GM12865 (cell line): Measurements from ENCODE around the gene SMAP2.

Experiments used
- DNase-seq: peaks from one replicate; pipeline ENCODE4 v3.0.0; 2010; ENCODE audit warnings: low read depth
- H3K4me3 ChIP-seq: 2 replicates; pipeline ENCODE4 v1.5.1; 2011; ENCODE audit warnings: mild to moderate bottlenecking, low read depth, low read length, control low read depth
- TF ChIP-seq, protein P1 (sequence below): IDR thresholded peaks from 2 replicates; pipeline ENCODE4 v1.5.1; 2011; ENCODE audit warnings: low read length, control low read depth, low read depth, inconsistent platforms; ENCODE audit not compliant: insufficient read depth; ENCODE audit errors: missing control alignments

The SMAP2 gene

DNA sequence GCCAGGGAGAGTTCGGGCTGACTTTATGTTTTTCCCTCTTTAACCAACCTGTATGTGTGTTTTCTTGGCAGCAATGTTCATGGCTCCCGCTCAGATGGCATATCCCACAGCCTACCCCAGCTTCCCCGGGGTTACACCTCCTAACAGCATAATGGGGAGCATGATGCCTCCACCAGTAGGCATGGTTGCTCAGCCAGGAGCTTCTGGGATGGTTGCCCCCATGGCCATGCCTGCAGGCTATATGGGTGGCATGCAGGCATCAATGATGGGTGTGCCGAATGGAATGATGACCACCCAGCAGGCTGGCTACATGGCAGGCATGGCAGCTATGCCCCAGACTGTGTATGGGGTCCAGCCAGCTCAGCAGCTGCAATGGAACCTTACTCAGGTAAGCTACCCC lies 43.2 kb downstream of the SMAP2 start:
- TF ChIP-seq, protein P1, sequence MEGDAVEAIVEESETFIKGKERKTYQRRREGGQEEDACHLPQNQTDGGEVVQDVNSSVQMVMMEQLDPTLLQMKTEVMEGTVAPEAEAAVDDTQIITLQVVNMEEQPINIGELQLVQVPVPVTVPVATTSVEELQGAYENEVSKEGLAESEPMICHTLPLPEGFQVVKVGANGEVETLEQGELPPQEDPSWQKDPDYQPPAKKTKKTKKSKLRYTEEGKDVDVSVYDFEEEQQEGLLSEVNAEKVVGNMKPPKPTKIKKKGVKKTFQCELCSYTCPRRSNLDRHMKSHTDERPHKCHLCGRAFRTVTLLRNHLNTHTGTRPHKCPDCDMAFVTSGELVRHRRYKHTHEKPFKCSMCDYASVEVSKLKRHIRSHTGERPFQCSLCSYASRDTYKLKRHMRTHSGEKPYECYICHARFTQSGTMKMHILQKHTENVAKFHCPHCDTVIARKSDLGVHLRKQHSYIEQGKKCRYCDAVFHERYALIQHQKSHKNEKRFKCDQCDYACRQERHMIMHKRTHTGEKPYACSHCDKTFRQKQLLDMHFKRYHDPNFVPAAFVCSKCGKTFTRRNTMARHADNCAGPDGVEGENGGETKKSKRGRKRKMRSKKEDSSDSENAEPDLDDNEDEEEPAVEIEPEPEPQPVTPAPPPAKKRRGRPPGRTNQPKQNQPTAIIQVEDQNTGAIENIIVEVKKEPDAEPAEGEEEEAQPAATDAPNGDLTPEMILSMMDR: no peak
- H3K4me3 ChIP-seq: no peak overlapping the region
- DNase-seq: no peak

DNA sequence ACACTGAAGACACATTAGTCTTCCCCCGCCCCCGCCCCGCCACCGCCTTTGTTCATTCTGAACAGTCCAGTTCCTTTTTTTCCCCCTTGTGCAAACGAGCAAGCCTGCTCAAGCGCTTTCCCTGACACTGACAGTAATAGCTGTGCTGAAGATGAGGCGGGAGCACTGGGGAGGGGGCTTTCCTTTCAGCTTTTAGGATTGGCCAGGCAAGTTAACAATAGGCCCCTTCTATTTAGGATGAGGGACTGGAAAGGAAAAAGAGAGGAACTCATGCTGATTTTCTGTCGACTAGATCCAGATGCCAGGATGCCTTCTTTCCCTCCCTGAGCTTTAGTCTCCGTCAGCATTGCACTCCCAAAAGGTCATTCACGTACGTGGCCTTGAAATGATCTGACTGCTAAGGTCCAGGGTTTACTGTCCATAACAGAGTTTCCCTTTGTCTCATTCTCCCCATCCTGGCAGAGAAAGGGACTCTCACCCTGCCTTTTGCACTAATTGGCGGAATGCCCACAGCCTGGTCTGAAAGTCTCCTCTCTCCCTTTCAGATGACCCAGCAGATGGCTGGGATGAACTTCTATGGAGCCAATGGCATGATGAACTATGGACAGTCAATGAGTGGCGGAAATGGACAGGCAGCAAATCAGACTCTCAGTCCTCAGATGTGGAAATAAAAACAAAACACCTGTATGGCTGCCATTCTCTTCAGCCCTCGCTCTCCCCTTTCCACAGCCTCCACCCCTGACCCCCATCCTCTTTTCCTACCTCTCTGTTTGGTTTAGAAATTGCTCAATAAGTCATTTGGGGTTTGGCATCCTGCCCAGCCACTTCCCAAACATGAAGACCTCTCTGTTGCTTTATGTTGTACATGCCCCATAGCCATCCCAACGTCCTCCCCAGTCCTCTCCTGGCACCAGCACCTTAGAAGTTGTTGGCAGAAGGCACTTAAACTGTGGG lies 48.2 kb downstream of the SMAP2 start:
- TF ChIP-seq, protein P1: no peak
- no peak for DNase-seq
- H3K4me3 ChIP-seq: no peak overlapping the region

DNA sequence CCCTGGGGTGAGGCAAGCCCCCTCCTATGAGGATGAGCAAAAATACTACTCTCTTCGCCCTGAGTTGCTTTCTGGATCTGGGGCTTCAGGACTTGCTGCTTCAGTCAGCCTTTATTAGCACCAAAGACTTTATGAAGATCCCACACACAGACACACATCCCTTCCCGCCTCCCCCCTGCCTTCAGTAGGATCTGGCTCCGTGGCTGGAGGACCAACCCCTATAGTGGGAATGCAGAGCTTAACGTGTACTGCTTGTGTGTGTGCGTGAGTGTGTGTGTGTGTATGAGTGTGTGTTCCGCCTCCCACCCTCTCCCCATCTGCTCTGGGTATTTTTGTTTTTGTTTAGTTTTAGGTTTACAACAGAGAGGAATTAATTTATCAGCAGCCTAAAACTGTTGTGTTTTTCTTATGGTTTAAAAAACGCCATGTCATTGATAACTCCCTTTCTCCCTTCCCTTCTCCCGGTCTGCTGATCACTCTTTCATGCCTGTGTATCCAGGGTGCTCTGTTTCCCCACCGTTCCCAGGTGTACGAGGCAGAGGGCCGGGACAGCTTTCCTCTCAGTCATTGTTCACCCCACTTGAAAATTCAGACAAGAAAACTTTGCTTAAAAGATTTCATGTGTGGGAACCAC lies 49.2 kb downstream of the SMAP2 start:
- no peak for DNase-seq
- TF ChIP-seq, protein P1: no peak
- H3K4me3 ChIP-seq: no peak overlapping the region

DNA sequence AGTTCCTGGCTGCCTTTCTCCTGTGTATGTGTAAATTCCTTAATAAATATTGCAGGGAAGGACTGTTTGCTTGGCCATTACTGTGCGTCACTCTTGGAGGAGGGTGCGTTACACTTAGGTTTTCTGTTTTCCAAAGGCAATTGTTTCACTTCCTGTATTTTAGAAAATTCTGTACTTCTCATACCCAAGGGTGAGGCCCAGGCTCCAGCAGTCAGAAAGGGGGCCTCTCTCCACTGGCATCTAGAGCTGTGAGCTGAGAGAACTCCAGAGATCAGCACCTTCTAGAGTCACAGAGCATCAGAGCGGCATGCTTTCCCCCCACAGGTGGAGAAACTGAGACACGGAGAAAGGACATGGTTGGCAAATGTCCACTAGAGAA lies 49.7 kb downstream of the SMAP2 start:
- no peak overlapping the region for H3K4me3 ChIP-seq
- DNase-seq: no peak
- TF ChIP-seq, protein P1: no peak

DNA sequence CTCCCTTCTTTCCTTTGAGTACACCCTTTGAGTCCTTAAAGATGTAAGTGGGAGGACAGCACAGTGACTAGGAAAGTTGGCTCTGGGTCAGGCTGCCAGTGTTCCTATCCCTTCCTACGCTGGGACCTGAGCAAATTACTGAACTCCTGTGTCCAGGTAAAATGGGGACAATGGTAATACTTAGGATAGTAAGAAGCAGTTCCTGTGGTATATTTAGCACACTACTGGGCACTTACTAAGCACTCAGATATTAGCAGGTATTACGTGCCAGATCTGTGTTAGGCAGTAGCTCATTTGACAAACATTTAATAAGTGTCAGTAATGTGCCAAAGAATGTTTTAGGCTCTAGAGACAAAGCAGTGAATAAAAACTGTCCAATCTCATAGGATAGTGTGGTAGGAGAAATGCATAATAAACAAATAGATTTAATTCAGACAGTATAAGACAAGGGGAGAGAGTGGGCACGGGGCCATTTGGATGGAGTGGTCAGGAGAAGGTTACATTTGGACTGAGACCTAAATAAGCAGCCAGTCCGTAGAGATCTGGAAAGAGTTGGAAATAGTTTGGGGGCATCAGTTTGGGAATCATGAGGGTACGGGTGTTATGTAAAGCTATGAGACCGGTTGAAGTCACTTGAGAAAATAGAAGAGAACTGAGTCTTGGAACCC lies 50.6 kb downstream of the SMAP2 start:
- TF ChIP-seq, protein P1: no peak
- H3K4me3 ChIP-seq: no peak overlapping the region
- no peak for DNase-seq

DNA sequence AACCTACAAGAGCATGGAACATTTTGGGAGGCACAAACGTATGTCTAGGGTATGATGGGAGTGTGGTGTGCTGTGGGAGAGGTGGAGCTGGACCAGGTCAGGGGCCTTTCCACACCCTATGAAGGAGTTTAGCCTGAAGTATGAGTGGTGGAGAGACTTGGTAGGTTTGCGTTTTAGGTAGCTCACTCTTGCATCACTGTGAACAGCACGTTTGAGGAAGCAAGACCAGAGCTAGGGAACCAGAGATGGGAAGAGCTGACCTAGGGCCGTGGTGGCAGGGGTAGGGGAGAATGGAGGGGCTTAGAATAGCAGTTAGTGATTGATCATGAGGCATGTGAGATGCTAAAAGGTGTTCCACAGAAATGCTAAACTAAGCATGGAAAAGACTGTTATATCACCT lies 51.7 kb downstream of the SMAP2 start:
- no peak overlapping the region for H3K4me3 ChIP-seq
- TF ChIP-seq, protein P1: no peak
- DNase-seq: no peak
